CD4-positive, alpha-beta T cell treated with Interferon alpha-2 for 1 hour (primary cell): ENCODE data around the gene MAB21L4.
"Not testable (repeated sequence)": the region's sequence is repeated elsewhere in the genome, so short reads cannot be mapped to it uniquely, and the experiment has no call there.

Source experiments
- DNase-seq, 2 donors: peaks; one replicate each; pipeline ENCODE4 v3.0.0-alpha.2; 2020 to 2022

Gene MAB21L4

GRCh38 chr2:240856151-240856980 lies 39.6 kb downstream of the MAB21L4 start:
- DNase-seq, result no peak

GRCh38 chr2:240855670-240856069 lies 40.3 kb downstream of the MAB21L4 start:
- DNase-seq, result no peak

GRCh38 chr2:240852671-240853314 lies 43.2 kb downstream of the MAB21L4 start:
- DNase-seq, result no peak

GRCh38 chr2:240851078-240851991 lies 44.6 kb downstream of the MAB21L4 start:
- peak; percentile 72 to 82 for DNase-seq

DNA sequence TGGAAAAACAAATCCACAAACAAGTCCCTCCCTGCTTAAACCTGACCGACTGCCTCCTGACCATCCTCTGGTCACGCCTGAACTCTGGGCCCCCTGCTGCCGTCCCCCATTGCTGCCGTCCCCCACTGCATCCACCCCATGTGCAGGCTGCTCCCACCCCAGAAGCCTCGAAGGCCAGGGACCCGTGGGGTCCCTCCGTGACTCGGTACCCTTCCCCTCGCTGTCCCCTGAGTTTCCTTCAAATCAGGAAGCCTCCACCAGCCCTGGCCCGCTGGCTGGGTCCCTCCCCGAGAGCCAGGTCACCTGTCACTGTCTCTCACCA lies 45.2 kb downstream of the MAB21L4 start:
- DNase-seq, result no peak

DNA sequence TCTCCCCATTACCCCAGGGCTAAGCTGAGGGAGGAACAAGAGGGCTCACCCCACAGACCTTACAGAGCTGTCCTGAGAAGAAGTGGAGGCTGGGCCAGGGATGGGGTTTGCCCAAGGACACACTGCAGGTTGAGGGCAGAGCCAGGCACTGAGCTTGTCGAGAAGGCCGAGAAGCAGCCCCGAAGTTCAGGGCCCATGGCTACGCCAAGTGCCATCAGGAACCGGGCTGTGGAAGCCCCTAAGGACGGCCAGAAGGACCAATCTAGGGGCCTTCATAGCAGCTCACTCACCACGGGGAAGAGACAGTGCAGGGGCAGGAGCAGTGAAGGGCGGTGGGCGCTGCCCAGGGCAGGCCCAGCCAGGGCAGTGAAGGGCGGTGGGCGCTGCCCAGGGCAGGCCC lies 45.9 kb downstream of the MAB21L4 start:
- no peak for DNase-seq

GRCh38 chr2:240848900-240849680 lies 46.9 kb downstream of the MAB21L4 start:
- no peak for DNase-seq

DNA sequence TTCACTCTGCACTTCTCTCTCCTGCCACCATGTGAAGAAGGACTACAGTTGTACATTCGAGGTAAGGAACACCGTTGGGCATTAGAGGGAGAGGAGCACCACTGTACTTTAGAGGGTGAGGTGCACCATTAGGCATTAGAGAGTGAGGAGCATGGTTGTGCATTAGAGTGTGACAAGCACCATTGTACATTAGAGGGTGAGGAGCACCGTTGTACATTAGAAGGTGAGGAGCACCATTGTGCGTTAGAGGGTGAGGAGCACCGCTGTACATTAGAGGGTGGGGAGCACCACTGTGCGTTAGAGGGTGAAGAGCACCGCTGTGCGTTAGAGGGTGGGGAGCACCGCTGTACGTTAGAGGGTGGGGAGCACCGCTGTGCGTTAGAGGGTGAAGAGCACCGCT lies 48.1 kb downstream of the MAB21L4 start:
- DNase-seq, result no peak

GRCh38 chr2:240846873-240847595 lies 48.9 kb downstream of the MAB21L4 start:
- DNase-seq, result no peak

DNA sequence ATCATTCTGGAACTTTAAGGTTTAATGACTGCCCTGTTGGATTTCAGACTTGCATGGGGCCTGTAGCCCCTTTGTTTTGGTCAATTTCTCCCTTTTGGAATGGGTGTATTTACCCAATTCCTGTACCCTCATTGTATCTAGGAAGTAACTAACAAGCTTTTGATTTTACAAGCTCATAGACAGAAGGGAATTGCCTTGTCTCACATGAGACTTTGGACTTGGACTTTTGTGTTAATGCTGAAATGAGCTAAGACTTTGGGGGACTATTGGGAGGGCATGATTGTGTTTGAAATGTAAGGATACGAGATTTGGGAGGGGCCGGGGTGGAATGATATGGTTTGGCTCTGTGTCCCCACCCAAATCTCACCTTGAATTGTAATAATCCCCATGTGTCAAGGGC lies 49.6 kb downstream of the MAB21L4 start:
- DNase-seq, result not testable (repeated sequence)

DNA sequence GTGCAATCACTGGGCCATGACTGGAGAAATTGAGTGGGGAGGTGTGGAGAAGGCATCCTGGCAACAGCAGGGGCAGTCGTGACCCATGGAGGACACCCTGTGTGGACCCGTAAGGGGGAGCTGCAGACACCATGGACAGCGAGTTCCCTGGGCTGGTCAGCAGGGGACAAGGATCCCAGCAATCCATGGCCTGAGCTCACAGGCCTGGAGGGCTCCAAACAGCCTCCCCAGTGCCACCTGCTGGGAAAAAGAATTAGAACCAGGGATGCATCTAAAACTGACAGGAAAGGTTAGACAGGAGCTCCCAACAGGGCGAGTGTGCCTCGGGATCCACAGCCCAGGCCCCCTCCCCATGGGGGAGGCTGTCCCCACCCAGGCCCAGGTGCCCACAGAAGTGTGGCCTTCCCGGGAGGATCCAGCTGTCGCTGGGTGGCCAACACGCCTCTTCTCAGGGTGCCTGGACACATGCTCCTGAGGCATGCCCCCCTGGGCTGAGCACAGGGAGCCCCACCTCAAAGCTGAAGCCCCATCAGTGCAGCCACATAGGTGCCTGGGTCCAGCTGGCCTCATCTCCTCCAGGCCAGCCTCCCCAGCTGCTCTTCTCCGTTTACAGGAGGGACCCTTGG lies 55.4 kb downstream of the MAB21L4 start:
- DNase-seq, result peak in 1 of 2 donors; percentile 39

DNA sequence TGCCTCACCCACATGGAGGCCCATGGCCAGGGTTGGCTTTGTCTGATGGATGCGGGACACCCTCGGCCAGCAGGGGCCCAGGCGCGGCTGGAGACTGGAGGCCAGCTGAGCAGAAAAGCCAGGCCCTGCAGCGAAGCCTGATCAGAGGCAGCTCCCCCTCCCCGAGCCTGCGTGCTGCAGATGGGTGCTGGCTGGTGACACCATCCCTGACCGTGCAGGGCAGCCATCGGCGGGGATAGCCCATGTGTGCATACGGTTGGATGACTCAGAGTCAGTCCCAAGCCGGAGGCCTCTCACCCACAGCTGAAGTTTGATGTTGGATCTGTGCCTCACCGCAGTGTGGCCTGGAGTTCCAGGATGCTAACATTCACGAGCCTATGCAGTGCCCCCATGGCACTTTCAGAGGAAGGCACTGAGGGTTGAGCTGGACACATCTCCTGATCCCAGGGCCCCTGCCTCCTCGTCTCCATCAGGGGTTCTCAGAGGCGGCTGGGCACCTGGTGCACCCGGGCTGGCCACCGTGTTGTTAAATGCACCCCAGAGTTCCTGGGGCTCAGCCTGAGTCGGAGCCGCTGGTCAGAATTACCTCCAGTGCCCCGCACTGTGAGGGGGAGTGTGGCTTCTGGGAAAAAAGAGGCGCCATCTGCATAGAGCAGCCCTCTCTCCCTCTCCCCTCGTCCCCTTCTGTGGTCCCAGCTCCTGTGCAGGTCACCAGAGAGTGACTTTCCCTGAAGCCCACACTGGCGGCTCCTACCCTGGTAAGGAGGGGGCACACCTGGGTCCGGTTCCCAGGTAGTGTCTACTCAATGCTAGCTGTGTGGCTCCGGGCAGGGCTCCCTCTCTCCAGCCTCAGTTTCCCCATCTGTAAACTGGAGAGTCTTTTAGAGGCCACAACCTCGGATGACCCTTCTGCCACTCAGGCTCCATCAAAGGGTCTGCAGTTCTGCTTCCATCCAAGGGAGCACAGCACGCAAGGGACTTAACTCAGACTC lies 56.5 kb downstream of the MAB21L4 start:
- no peak for DNase-seq

DNA sequence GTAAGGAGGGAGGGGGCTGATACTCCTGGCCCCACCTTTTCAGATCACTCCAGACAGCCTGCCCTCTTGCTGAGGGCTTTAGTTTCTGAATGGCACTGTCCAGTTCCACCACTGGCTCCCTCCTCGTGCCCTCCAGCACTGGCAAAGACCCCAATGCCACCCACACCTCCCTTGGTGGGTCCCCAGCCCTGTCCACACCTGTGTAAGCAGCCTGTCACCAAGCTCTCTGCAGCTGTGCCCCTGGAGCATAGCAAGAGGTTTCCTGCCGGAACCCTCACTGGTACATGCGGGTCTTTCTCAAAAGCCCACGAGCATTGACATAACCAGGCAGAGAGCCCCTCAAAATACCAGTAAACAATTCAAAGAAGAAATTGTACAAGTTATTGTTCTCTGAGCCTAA lies 58.3 kb downstream of the MAB21L4 start:
- no peak for DNase-seq

DNA sequence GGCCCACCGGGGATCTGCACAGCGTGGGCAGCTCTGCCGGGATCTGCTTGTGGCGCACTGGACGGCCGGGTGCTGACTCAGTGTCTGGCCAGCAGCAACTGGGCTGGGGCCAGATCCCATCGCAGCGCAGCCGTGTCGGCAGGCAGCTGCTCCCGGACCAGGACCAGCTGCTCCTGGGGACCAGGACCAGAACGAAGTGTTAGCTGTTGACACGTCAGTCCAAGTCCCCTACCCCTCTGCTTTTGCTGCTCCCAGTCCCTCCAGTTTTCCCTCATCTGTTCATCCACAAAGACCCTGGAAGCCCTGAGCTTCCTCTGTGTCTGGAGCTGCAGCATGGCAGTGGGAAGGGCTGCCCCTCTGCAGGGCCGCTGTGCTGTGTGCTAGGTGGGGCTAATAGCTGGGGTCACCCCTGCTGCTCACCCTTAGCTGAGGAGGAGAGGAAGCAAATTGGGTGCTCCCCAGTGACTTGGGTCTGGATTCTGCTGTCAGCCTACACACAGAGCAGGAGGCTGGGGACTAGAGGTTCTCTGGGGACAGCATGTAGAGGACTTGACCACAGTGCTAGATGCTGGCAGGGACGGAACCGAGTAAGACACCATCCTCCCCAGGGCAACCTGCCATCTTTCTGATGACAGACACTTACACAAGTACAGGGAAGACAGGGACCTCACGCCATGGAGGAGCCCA lies 59.0 kb downstream of the MAB21L4 start:
- DNase-seq, result no peak
